Measurements from ENCODE around the gene PRMT6.

PRMT6 gene

GRCh38 chr1:107095647-107096046, 39.2 kb downstream of the PRMT6 start:
- no peak for DNase-seq

GRCh38 chr1:107096690-107097089, 40.2 kb downstream of the PRMT6 start:
- no peak for DNase-seq

- no peak for DNase-seq
Observed at GRCh38 chr1:107098961-107099360, 42.5 kb downstream of the PRMT6 start.

GRCh38 chr1:107100331-107100984, 44.0 kb downstream of the PRMT6 start:
- no peak for DNase-seq

- DNase-seq = no peak
Observed at GRCh38 chr1:107105914-107106313, 49.4 kb downstream of the PRMT6 start.
